Measurements from ENCODE around the gene FAM174C. TPM values are rescaled to one million over a fixed set of nuclear protein-coding genes. Genes with fewer than 3 reads are reported as not detected.

FAM174C gene
- total and polyA plus RNA-seq, 2 of the 8 experiments (the other 6 are each of a cell fraction or from before 2014, with no cell fraction given): 44.5 to 125 TPM

- Histone ChIP-seq H2BK15ac (ENCODE audit: low read length) (0 out of 2 replicates have a peak within 1 kb of the TSS, but pooled peaks have one; percentile 65), H2BK5ac (ENCODE audit: low read depth, low read length) (peak within 1 kb of the TSS; percentile 75; the same call in 1 of the 2 replicates), H3K9ac (replicated peaks in 1 of 4; ENCODE audit: extremely low read depth in 1 of 4, low read depth in 3 of 4, low read length in 3 of 4) (peak within 1 kb of the TSS in 3 of 4 experiments; percentile 13 to 63 (median 38); a peak in 4 of 7 replicates), H3K9me3 (ENCODE audit: insufficient read depth in 2 of 2, low read depth in 1 of 2, low read length in 1 of 2) (no peaks in the 10 kb centered on the region), H3K79me1 (ENCODE audit: low read depth, low read length) (peaks cover 7% of the 10 kb centered on the region), H3K23ac (ENCODE audit: insufficient read length) (no peak within 1 kb of the TSS), H2AFZ (ENCODE audit: low read length) (no peak within 1 kb of the TSS), H3K4me1 (replicated peaks in 1 of 4; ENCODE audit: control insufficient read depth in 3 of 4, insufficient read depth in 4 of 4, low read length in 3 of 4) (peaks cover 0 to 17% (median 11%) of the 10 kb centered on the region in 4 experiments; a peak in 5 of 7 replicates), H3K4me2 (ENCODE audit: insufficient read depth in 1 of 2, low read depth in 2 of 2, low read length in 2 of 2) (peak within 1 kb of the TSS; percentile 56 to 82), H3K4ac (replicated peaks; ENCODE audit: insufficient read length, low read depth, low read length) (peak within 1 kb of the TSS; percentile 69), H3K23me2 (ENCODE audit: low read depth, low read length) (peaks cover 15% of the 10 kb centered on the region; the same call in 1 of the 2 replicates), H4K91ac (replicated peaks; ENCODE audit: insufficient read length, low read length) (peak within 1 kb of the TSS; percentile 93), H3K79me2 (ENCODE audit: control insufficient read depth in 1 of 2, insufficient read depth in 2 of 2, low read length in 2 of 2) (peaks cover 0 to 4% of the 10 kb centered on the region in 2 experiments; a peak in 1 of 4 replicates), H4K5ac (ENCODE audit: insufficient read length, low read depth, low read length) (peak within 1 kb of the TSS; percentile 15), H3K56ac (replicated peaks; ENCODE audit: insufficient read length, low read depth, low read length) (no peak within 1 kb of the TSS), H4K8ac (ENCODE audit: extremely low read depth, insufficient read depth, low read length) (peak within 1 kb of the TSS; percentile 65; the same call in 1 of the 2 replicates), H3K27me3 (replicated peaks in 1 of 4; ENCODE audit: control insufficient read depth in 3 of 4, extremely low read depth in 1 of 4, insufficient read depth in 3 of 4, low read length in 3 of 4) (no peaks in the 10 kb centered on the region), H3K4me3 (ENCODE audit: extremely low read depth in 1 of 4, insufficient read depth in 2 of 4, low read depth in 3 of 4, low read length in 4 of 4) (peak within 1 kb of the TSS; percentile 67 to 75 (median 70)), H4K20me1 (replicated peaks in 1 of 2; ENCODE audit: control insufficient read depth in 1 of 2, insufficient read depth in 2 of 2, low read length in 2 of 2) (peaks cover 0 to 19% of the 10 kb centered on the region in 2 experiments), H2BK12ac (ENCODE audit: low read depth, low read length) (peak within 1 kb of the TSS; percentile 85; the same call in 1 of the 2 replicates), H2BK20ac (ENCODE audit: low read length) (no peak within 1 kb of the TSS), H3K27ac (ENCODE audit: low read depth, low read length) (no peak within 1 kb of the TSS), H3K14ac (ENCODE audit: insufficient read length) (no peak within 1 kb of the TSS), H3K18ac (ENCODE audit: extremely low read depth, low read length) (peak within 1 kb of the TSS; percentile 78), H2AK5ac (ENCODE audit: low read depth, low read length) (no peak within 1 kb of the TSS), H2BK120ac (replicated peaks; ENCODE audit: low read depth, low read length) (no peak within 1 kb of the TSS), H3K36me3 (ENCODE audit: control insufficient read depth in 2 of 4, insufficient read depth in 4 of 4, low read length in 3 of 4) (peaks cover 2 to 29% (median 5%) of the 10 kb centered on the region in 4 experiments; a peak in 5 of 8 replicates)
- ChIA-PET CTCF (ENCODE audit: partially characterized antibody) (interaction anchor here (0.7 to 2.4 kb wide), 8 partner anchors 12 to 370 kb away, joined by 3 to 11 read pairs (median 6); no protein-coding TSS in a partner anchor), POLR2A (ENCODE audit: partially characterized antibody) (interaction anchor here (0.7 to 10.1 kb wide), 11 partner anchors 9 to 247 kb away, joined by 3 to 355 read pairs (median 5); partner anchors contain the start of genes CIRBP and GPX4)
- peak in 1 of 2 experiments; percentile 61 for DNase-seq (ENCODE audit: low read depth in 1 of 2, low spot score in 2 of 2)
- FAIRE-seq: no peak
- TF ChIP-seq TEAD4 (IDR thresholded peaks at IDR 0.05; ENCODE audit: low read depth, low read length): no peak
- peak; percentile 49; the same call in 1 of the 2 replicates for TF ChIP-seq RBBP5 (IDR thresholded peaks at IDR 0.05; ENCODE audit: borderline replicate concordance, low read depth, low read length)
- 0 out of 2 replicates have a peak, but pooled peaks have one; percentile 16 for TF ChIP-seq PHF8 (conservative IDR thresholded peaks at IDR 0.05; ENCODE audit: low read depth, low read length)
- WGBS, 2 experiments (ENCODE audit: extremely low coverage in 1 of 2, insufficient coverage in 1 of 2, insufficient read length in 1 of 2, insufficient replicate concordance in 2 of 2, low coverage in 1 of 2, low lambda C conversion rate in 2 of 2, missing lambda C conversion rate in 1 of 2): 2% methylated on average over 20 of the region's 87 CpGs; no CpG with 5 or more reads in 1 of the 2 experiments
Observed at GRCh38 chr19:1237754-1238368, 37.5 kb upstream of the FAM174C start, which contains the start of gene CBARP. Gene CBARP (minus strand): TSS chr19:1238005. CDS start chr19:1236100, 1,905 bp downstream.

All from H1 (cell line).